ENCODE measurements around the gene LPIN2. TPM values are rescaled to one million over a fixed set of nuclear protein-coding genes. Genes with fewer than 3 reads are reported as not detected.
"Not testable (repeated sequence)": the region's sequence is repeated elsewhere in the genome, so short reads cannot be mapped to it uniquely, and the experiment has no call there.

The LPIN2 gene
- total RNA-seq, 1 donor from 2014 or later, result 24.9 TPM

DNA sequence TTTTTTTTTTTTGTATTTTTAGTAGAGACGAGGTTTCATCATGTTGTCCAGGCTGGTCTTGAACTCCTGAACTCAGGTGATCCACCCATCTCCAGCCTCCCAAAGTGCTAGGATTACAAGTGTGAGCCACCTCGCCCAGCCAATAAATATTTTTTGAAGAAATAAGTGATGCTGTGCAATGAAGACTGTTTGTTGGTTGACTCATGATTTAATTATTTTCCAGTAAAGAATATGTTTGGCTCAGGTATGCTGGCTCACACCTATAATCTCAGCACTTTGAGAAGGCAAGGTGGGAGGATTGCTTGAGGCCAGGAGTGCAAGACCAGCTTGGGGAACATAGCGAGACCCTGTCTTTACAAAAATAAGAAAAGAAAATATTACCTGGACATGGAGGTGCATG, 41.8 kb upstream of the LPIN2 start:
- Histone ChIP-seq H3K4me3 (ENCODE audit: low read depth, low read length) (no peak overlapping the region), H3K27me3 (ENCODE audit: control insufficient read depth, insufficient read depth, low read length) (no peaks in the 10 kb centered on the region), H3K36me3 (ENCODE audit: control insufficient read depth, insufficient read depth, low read length) (no peaks in the 10 kb centered on the region)
- DNase-seq (ENCODE audit: low read depth), result no peak
- TF ChIP-seq, protein P1, sequence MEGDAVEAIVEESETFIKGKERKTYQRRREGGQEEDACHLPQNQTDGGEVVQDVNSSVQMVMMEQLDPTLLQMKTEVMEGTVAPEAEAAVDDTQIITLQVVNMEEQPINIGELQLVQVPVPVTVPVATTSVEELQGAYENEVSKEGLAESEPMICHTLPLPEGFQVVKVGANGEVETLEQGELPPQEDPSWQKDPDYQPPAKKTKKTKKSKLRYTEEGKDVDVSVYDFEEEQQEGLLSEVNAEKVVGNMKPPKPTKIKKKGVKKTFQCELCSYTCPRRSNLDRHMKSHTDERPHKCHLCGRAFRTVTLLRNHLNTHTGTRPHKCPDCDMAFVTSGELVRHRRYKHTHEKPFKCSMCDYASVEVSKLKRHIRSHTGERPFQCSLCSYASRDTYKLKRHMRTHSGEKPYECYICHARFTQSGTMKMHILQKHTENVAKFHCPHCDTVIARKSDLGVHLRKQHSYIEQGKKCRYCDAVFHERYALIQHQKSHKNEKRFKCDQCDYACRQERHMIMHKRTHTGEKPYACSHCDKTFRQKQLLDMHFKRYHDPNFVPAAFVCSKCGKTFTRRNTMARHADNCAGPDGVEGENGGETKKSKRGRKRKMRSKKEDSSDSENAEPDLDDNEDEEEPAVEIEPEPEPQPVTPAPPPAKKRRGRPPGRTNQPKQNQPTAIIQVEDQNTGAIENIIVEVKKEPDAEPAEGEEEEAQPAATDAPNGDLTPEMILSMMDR (IDR thresholded peaks at IDR 0.05; ENCODE audit: insufficient read depth, low read length, poor library complexity, severe bottlenecking), result no peak

GRCh38 chr18:3054214-3054613, 41.3 kb upstream of the LPIN2 start:
- TF ChIP-seq, protein P1 (IDR thresholded peaks at IDR 0.05; ENCODE audit: insufficient read depth, low read length, poor library complexity, severe bottlenecking), result no peak
- H3K27me3 ChIP-seq (ENCODE audit: control insufficient read depth, insufficient read depth, low read length), result no peaks in the 10 kb centered on the region
- no peak overlapping the region for H3K4me3 ChIP-seq (ENCODE audit: low read depth, low read length)
- DNase-seq (ENCODE audit: low read depth), result no peak
- H3K36me3 ChIP-seq (ENCODE audit: control insufficient read depth, insufficient read depth, low read length), result no peaks in the 10 kb centered on the region

DNA sequence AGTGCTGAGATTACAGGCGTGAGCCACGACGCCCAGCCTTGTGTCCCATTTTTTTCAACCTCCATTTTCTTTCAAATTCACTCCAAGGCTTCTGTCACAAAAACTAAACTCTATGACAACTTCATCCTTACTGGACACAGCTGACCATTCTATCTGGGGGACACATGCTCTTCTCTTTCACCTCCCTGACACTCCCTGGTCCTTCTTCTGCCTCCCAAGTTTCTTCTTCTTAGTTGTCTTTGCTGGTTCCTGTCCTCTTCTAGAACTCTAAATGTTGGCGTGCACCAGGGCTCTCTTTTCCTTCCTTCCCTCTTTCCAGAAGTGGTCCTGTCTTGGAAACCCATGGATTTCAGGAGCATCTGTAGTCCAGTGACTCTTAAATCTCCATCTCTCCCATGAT, 40.1 kb upstream of the LPIN2 start:
- Histone ChIP-seq H3K27me3 (ENCODE audit: control insufficient read depth, insufficient read depth, low read length) (no peaks in the 10 kb centered on the region), H3K4me3 (ENCODE audit: low read depth, low read length) (no peak overlapping the region), H3K36me3 (ENCODE audit: control insufficient read depth, insufficient read depth, low read length) (no peaks in the 10 kb centered on the region)
- DNase-seq (ENCODE audit: low read depth), result no peak
- TF ChIP-seq, protein P1 (IDR thresholded peaks at IDR 0.05; ENCODE audit: insufficient read depth, low read length, poor library complexity, severe bottlenecking), result no peak

- TF ChIP-seq, protein P1 (IDR thresholded peaks at IDR 0.05; ENCODE audit: insufficient read depth, low read length, poor library complexity, severe bottlenecking), result no peak
- DNase-seq (ENCODE audit: low read depth), result no peak
These were observed 39.4 kb upstream of the LPIN2 start for GRCh38 chr18:3052411-3052758.

DNA sequence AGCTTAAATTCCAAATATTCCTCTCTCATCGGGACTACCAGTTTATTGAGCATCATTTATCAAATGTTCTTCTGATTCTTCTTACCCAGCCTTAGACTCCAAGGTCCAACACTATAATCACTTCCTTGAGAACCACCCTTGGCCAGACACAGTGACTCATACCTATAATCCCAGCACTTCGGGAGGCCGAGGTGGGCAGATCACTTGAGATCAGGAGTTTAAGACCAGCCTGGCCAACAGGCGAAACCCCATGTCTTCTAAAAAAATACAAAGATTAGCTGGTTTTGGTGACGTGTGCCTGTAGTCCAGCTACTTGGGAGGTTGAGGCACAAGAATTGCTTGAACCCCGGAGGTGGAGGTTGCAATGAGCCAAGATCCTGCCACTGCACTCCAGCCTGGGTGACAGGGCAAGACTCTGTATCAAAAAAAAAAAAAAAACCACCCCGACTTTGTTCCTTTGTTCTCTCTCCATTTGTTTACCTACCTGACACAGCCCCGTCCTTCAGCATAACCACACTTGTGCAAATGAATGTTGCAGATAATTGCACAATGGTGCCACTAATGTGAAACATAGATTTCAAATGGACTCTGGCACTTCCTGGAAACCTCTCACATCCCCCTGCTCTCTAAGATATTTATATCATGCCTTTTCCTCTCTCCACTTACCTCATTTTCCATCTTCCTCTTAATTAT, 38.9 kb upstream of the LPIN2 start:
- no peaks in the 10 kb centered on the region for H3K27me3 ChIP-seq (ENCODE audit: control insufficient read depth, insufficient read depth, low read length)
- TF ChIP-seq, protein P1 (IDR thresholded peaks at IDR 0.05; ENCODE audit: insufficient read depth, low read length, poor library complexity, severe bottlenecking), result no peak
- no peaks in the 10 kb centered on the region for H3K36me3 ChIP-seq (ENCODE audit: control insufficient read depth, insufficient read depth, low read length)
- no peak for DNase-seq (ENCODE audit: low read depth)
- no peak overlapping the region for H3K4me3 ChIP-seq (ENCODE audit: low read depth, low read length)

More at GRCh38 chr18:3052411-3052758, 39.4 kb upstream of the LPIN2 start:
- Histone ChIP-seq H3K4me3 (ENCODE audit: low read depth, low read length) (no peak overlapping the region), H3K27me3 (ENCODE audit: control insufficient read depth, insufficient read depth, low read length) (no peaks in the 10 kb centered on the region), H3K36me3 (ENCODE audit: control insufficient read depth, insufficient read depth, low read length) (no peaks in the 10 kb centered on the region)

- H3K4me3 ChIP-seq (ENCODE audit: low read depth, low read length); H3K27me3 ChIP-seq (ENCODE audit: control insufficient read depth, insufficient read depth, low read length); DNase-seq (ENCODE audit: low read depth); H3K36me3 ChIP-seq (ENCODE audit: control insufficient read depth, insufficient read depth, low read length): not testable (repeated sequence)
These were observed 37.0 kb upstream of the LPIN2 start for GRCh38 chr18:3049897-3050454.

Data from kidney epithelial cell (primary cell).